ENCODE measurements around the gene TDRD9. TPM values are rescaled to one million over a fixed set of nuclear protein-coding genes. Genes with fewer than 3 reads are reported as not detected.
A peak's percentile ranks its signal among the peaks of the same experiment; 100 is the strongest.

TDRD9 gene
- polyA plus RNA-seq, 1 donor from 2014 or later, result 15.9 TPM

DNA sequence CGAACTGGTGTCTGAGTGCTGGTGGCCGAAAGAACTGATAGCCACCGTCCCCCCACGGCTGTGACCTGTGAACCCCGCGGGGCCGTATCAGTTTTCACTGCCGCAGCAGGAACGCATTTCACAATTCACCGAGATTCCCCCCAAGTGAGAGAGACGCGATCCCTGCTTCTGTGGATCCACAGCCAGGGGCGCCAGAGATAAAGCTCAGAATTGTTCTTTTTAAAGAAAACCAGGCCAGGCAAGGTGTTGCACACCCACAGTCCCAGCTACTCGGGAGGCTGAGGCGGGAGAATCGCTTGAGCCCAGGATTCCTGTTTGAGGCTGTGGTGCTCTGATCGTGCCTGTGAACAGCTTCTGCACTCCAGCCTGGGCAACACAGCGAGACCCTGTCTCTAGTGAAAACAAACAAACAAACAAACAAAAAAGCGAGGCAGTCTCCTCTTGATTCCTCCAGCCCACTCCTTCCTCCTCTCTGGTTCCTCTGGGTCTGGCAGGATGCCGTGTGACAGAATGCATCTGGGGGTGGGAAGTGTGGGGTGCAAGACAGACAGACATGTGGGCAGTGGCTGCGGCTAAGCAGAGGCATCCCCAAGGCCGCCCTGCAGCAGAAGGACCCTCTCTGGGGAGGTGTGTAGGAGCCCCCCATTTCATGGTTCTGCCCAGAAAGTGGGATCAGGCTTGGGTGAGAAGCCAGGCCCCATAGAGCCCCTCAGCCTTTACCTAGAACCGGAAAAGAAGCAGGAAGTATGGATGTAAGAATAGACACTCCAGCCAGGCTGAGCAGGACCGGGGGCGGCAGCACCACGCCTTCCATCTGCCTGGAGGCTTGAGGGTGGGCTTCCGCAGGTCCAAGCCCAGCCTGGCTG, 41.7 kb upstream of the TDRD9 start:
- H3K27ac ChIP-seq (ENCODE audit: low read length), result no peak overlapping the region
- H3K79me2 ChIP-seq (replicated peaks; ENCODE audit: insufficient read depth, low read length), result no peaks in the 10 kb centered on the region
- no peaks in the 10 kb centered on the region for H3K9me2 ChIP-seq (ENCODE audit: insufficient read depth, low read length)
- TF ChIP-seq, protein P1, sequence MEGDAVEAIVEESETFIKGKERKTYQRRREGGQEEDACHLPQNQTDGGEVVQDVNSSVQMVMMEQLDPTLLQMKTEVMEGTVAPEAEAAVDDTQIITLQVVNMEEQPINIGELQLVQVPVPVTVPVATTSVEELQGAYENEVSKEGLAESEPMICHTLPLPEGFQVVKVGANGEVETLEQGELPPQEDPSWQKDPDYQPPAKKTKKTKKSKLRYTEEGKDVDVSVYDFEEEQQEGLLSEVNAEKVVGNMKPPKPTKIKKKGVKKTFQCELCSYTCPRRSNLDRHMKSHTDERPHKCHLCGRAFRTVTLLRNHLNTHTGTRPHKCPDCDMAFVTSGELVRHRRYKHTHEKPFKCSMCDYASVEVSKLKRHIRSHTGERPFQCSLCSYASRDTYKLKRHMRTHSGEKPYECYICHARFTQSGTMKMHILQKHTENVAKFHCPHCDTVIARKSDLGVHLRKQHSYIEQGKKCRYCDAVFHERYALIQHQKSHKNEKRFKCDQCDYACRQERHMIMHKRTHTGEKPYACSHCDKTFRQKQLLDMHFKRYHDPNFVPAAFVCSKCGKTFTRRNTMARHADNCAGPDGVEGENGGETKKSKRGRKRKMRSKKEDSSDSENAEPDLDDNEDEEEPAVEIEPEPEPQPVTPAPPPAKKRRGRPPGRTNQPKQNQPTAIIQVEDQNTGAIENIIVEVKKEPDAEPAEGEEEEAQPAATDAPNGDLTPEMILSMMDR (IDR thresholded peaks at IDR 0.05; ENCODE audit: poor library complexity, severe bottlenecking), result peak; percentile 56
- TF ChIP-seq POLR2AphosphoS5 (IDR thresholded peaks at IDR 0.05), result no peak
- no peak overlapping the region for H3K9ac ChIP-seq (ENCODE audit: low read length)
- no peaks in the 10 kb centered on the region for H4K20me1 ChIP-seq (ENCODE audit: insufficient read depth)
- no peak overlapping the region for H3K4me2 ChIP-seq (ENCODE audit: low read length)
- no peaks in the 10 kb centered on the region for H3F3A ChIP-seq (ENCODE audit: insufficient read depth, low read length, poor library complexity, severe bottlenecking)
- no peak overlapping the region for H3K4me3 ChIP-seq (ENCODE audit: low read length)
- no peaks in the 10 kb centered on the region for H3K36me3 ChIP-seq (ENCODE audit: insufficient read depth, low read length)
- no peaks in the 10 kb centered on the region for H3K9me3 ChIP-seq (ENCODE audit: low read length)
- no peaks in the 10 kb centered on the region for H3K27me3 ChIP-seq (ENCODE audit: insufficient read depth, low read depth, low read length)
- no peak overlapping the region for H2AFZ ChIP-seq (ENCODE audit: low read depth, low read length)

DNA sequence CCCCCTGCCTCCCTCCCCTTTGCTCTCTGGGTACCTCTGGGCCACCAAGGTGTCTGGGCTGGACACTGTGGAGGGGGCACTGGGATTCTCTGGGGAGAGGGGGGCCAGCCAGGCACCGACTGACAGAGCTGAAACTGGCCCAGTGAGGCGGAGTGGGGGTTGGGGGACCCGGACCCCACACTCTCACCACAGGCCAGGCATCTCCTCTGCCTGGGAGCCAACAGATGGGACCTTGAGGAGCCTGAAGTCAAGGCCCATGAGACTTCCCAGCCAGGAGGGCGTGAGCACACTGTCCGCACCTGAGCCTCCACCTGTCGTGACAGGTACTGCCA, 41.1 kb upstream of the TDRD9 start:
- Histone ChIP-seq H3K4me3 (ENCODE audit: low read length) (no peak overlapping the region), H3K9me2 (ENCODE audit: insufficient read depth, low read length) (no peaks in the 10 kb centered on the region), H3K27ac (ENCODE audit: low read length) (no peak overlapping the region), H3K4me2 (ENCODE audit: low read length) (no peak overlapping the region), H3K79me2 (replicated peaks; ENCODE audit: insufficient read depth, low read length) (no peaks in the 10 kb centered on the region), H3K9me3 (ENCODE audit: low read length) (no peaks in the 10 kb centered on the region), H3K36me3 (ENCODE audit: insufficient read depth, low read length) (no peaks in the 10 kb centered on the region), H3K27me3 (ENCODE audit: insufficient read depth, low read depth, low read length) (no peaks in the 10 kb centered on the region), H3F3A (ENCODE audit: insufficient read depth, low read length, poor library complexity, severe bottlenecking) (no peaks in the 10 kb centered on the region), H2AFZ (ENCODE audit: low read depth, low read length) (no peak overlapping the region), H4K20me1 (ENCODE audit: insufficient read depth) (no peaks in the 10 kb centered on the region), H3K9ac (ENCODE audit: low read length) (no peak overlapping the region)
- TF ChIP-seq TAF1 (IDR thresholded peaks at IDR 0.05; ENCODE audit: low read depth) (no peak), EZH2 (IDR thresholded peaks at IDR 0.05; ENCODE audit: borderline replicate concordance, insufficient read depth, low read length, poor library complexity, severe bottlenecking) (no peak), SMC3 (conservative IDR thresholded peaks at IDR 0.05; ENCODE audit: poor library complexity) (no peak), EP300 (conservative IDR thresholded peaks at IDR 0.05; ENCODE audit: poor library complexity, severe bottlenecking) (no peak), POLR2AphosphoS5 (IDR thresholded peaks at IDR 0.05) (no peak), MXI1 (conservative IDR thresholded peaks at IDR 0.05; ENCODE audit: poor library complexity, severe bottlenecking) (no peak), RAD21 (conservative IDR thresholded peaks at IDR 0.05) (no peak)
- TF ChIP-seq, protein P2, sequence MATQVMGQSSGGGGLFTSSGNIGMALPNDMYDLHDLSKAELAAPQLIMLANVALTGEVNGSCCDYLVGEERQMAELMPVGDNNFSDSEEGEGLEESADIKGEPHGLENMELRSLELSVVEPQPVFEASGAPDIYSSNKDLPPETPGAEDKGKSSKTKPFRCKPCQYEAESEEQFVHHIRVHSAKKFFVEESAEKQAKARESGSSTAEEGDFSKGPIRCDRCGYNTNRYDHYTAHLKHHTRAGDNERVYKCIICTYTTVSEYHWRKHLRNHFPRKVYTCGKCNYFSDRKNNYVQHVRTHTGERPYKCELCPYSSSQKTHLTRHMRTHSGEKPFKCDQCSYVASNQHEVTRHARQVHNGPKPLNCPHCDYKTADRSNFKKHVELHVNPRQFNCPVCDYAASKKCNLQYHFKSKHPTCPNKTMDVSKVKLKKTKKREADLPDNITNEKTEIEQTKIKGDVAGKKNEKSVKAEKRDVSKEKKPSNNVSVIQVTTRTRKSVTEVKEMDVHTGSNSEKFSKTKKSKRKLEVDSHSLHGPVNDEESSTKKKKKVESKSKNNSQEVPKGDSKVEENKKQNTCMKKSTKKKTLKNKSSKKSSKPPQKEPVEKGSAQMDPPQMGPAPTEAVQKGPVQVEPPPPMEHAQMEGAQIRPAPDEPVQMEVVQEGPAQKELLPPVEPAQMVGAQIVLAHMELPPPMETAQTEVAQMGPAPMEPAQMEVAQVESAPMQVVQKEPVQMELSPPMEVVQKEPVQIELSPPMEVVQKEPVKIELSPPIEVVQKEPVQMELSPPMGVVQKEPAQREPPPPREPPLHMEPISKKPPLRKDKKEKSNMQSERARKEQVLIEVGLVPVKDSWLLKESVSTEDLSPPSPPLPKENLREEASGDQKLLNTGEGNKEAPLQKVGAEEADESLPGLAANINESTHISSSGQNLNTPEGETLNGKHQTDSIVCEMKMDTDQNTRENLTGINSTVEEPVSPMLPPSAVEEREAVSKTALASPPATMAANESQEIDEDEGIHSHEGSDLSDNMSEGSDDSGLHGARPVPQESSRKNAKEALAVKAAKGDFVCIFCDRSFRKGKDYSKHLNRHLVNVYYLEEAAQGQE (IDR thresholded peaks at IDR 0.05; ENCODE audit: borderline replicate concordance), result no peak
- TF ChIP-seq, protein P1 (IDR thresholded peaks at IDR 0.05; ENCODE audit: poor library complexity, severe bottlenecking), result no peak

Data from neural cell (in vitro differentiated cells).